HUES64 (cell line): Measurements from ENCODE around the gene RPGRIP1L.

Experiments
- H3K27ac ChIP-seq: 2 replicates; pipeline ENCODE4 v1.7.0; 2013; ENCODE audit warnings: low read depth, low read length, inconsistent platforms
- H3K27me3 ChIP-seq: 2 replicates; pipeline ENCODE4 v1.6.1; 2013; ENCODE audit warnings: mild to moderate bottlenecking, low read length; ENCODE audit not compliant: insufficient read depth
- H3K36me3 ChIP-seq: 2 replicates; pipeline ENCODE4 v1.6.1; 2013; ENCODE audit warnings: mild to moderate bottlenecking, low read length; ENCODE audit not compliant: insufficient read depth
- H3K4me1 ChIP-seq: 2 replicates; pipeline ENCODE4 v1.6.1; 2013; ENCODE audit warnings: mild to moderate bottlenecking, low read length, moderate library complexity; ENCODE audit not compliant: insufficient read depth
- H3K4me3 ChIP-seq: 2 replicates; pipeline ENCODE4 v1.5.1; 2013; ENCODE audit warnings: mild to moderate bottlenecking, low read length, moderate library complexity
- H3K9ac ChIP-seq: 2 replicates; pipeline ENCODE4 v1.6.1; 2013; ENCODE audit warnings: mild to moderate bottlenecking, low read depth, low read length
- H3K9me3 ChIP-seq: 2 replicates; pipeline ENCODE4 v1.6.1; 2013; ENCODE audit warnings: low read depth, low read length; ENCODE audit not compliant: insufficient read depth
- WGBS: fragments of 150-250, 120-280 bp; methylation state at CpG from one replicate; pipeline ENCODE4 v1.1.7; 2013; ENCODE audit warnings: missing lambda C conversion rate; 5-methylcytosine and 5-hydroxymethylcytosine counted together

RPGRIP1L gene

DNA sequence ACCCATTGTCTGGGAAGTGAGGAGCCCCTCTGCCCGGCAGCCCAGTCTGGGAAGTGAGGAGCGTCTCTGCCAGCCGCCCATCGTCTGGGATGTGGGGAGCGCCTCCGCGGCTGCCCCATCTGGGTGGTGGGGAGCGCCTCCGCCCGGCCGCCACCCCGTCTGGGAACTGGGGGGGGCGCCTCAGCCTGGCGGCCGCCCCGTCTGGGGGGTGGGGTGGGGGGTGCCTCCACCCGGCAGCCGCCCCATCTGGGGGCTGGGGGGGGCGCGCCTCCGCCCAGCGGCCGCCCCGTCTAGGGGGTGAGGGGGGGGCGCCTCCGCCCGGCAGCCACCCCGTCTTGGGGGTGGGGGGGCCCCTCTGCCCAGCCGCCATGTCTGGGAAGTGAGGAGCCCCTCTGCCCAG is 78.4 kb downstream of the RPGRIP1L start:
- H3K9ac ChIP-seq = no peak overlapping the region
- no peak overlapping the region for H3K4me3 ChIP-seq
- no peak overlapping the region for H3K27ac ChIP-seq
- no peaks in the 10 kb centered on the region for H3K4me1 ChIP-seq
- H3K9me3 ChIP-seq = no peaks in the 10 kb centered on the region
- H3K27me3 ChIP-seq = no peaks in the 10 kb centered on the region
- 0 out of 2 replicates have a peak, but pooled peaks cover 3% of the 10 kb centered on the region for H3K36me3 ChIP-seq
- 93% methylated on average over 17 of the region's 29 CpGs for WGBS

- 99% methylated on average over 6 of the region's 6 CpGs for WGBS
- Histone ChIP-seq H3K4me1 (no peaks in the 10 kb centered on the region), H3K27me3 (no peaks in the 10 kb centered on the region), H3K9me3 (no peaks in the 10 kb centered on the region), H3K27ac (no peak overlapping the region), H3K36me3 (no peaks in the 10 kb centered on the region), H3K4me3 (no peak overlapping the region), H3K9ac (no peak overlapping the region)
Measured at GRCh38 chr16:53622315-53622714, 81.3 kb downstream of the RPGRIP1L start.

- Histone ChIP-seq H3K27me3 (no peaks in the 10 kb centered on the region), H3K9me3 (no peaks in the 10 kb centered on the region), H3K4me1 (no peaks in the 10 kb centered on the region), H3K27ac (no peak overlapping the region), H3K4me3 (no peak overlapping the region), H3K9ac (no peak overlapping the region), H3K36me3 (no peaks in the 10 kb centered on the region)
- 97% methylated on average over 3 of the region's 5 CpGs for WGBS
Measured at GRCh38 chr16:53620476-53620875, 83.2 kb downstream of the RPGRIP1L start.

DNA sequence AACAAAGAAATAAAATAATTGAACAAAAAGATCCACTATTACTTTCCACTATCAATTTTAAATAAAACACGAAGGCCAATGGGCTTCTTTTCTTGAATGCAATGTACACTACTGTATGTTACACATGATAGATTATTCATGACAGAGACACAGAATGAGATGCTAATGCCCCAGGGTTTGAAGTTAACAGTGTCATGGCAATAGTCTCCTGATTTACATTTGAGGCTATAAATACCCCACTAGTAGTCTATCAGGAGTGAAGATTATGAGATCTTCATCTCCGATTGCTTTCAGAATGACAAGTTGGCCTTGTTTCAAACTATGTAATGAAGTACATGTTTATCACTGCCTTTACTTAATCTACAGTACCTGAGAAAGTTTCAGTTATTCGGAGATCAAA is 84.4 kb downstream of the RPGRIP1L start:
- 100% methylated on average over 2 of the region's 3 CpGs for WGBS
- Histone ChIP-seq H3K36me3 (no peaks in the 10 kb centered on the region), H3K9me3 (no peaks in the 10 kb centered on the region), H3K9ac (no peak overlapping the region), H3K27me3 (no peaks in the 10 kb centered on the region), H3K4me3 (no peak overlapping the region), H3K4me1 (no peaks in the 10 kb centered on the region), H3K27ac (no peak overlapping the region)

DNA sequence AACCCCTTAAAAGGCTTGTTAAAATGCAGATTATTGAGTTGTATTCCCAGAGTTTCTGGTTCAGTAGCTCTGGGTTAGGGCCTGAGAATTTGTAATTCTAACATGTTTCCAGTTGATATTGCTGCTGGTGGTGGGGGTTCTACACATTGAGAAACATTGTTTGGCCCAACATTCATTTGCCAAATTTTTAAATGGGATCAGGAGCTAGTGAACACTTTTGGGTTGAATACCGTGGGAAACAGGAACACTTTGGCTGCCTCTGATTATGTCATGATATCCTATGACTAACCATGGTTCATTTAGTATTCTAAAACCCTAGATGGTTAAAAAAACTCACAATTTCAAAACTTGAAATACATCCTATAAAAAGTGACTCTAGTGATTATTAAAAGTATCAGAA is 89.3 kb downstream of the RPGRIP1L start:
- no peaks in the 10 kb centered on the region for H3K36me3 ChIP-seq
- no peaks in the 10 kb centered on the region for H3K9me3 ChIP-seq
- H3K4me3 ChIP-seq = no peak overlapping the region
- H3K27ac ChIP-seq = no peak overlapping the region
- no peaks in the 10 kb centered on the region for H3K27me3 ChIP-seq
- no peak overlapping the region for H3K9ac ChIP-seq
- WGBS = 88% methylated on average over 1 of the region's 1 CpG
- H3K4me1 ChIP-seq = no peaks in the 10 kb centered on the region

DNA sequence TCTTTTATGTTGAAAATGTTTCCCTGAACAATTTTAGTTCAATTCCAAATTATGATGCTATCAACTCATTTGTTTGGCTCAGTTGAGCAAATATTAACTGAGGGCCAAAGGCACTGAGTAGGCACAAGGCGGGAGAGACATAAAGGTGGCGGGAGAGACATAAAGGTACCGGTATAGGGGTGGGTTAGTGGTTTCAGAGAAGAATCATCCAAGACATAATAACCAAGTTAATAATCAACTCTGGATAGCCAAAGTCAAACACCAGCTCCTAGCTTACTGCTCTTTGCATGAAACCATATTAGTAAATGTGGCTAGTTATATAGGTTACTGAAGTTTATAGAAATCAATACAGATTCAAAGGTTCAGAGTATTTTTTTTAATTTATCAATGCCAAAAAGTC is 91.7 kb downstream of the RPGRIP1L start:
- Histone ChIP-seq H3K9ac (no peak overlapping the region), H3K27me3 (no peaks in the 10 kb centered on the region), H3K36me3 (no peaks in the 10 kb centered on the region), H3K4me3 (no peak overlapping the region), H3K27ac (no peak overlapping the region), H3K9me3 (no peaks in the 10 kb centered on the region), H3K4me1 (no peaks in the 10 kb centered on the region)
- WGBS = 100% methylated on average over 2 of the region's 3 CpGs

DNA sequence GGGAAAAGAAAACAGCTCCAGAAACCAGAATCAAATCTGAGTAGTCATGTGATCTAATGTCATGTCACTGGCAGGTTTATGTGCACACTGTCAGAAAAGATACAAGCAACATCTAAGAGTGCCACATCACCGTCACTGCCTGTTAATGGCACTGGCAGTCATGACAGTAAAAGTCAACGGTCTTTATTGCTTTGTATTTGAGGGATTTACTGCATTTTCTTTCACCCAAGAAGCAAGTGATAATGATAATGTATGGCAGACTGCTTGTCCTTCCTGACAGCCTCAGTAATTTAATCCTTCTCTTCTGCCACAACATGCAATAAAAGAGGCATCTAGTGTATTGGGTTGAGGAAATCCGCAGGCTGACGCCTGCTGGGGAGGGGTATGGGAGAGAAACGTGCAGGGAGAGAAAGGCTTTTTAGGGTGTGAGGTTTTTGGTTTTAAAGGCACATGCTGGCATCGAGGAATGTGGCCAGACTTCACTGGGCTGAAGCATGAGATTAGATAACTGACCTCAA is 92.4 kb downstream of the RPGRIP1L start:
- Histone ChIP-seq H3K4me3 (no peak overlapping the region), H3K27me3 (no peaks in the 10 kb centered on the region), H3K27ac (no peak overlapping the region), H3K9me3 (no peaks in the 10 kb centered on the region), H3K36me3 (no peaks in the 10 kb centered on the region), H3K4me1 (no peaks in the 10 kb centered on the region), H3K9ac (no peak overlapping the region)
- WGBS = 78% methylated on average over 6 of the region's 6 CpGs

DNA sequence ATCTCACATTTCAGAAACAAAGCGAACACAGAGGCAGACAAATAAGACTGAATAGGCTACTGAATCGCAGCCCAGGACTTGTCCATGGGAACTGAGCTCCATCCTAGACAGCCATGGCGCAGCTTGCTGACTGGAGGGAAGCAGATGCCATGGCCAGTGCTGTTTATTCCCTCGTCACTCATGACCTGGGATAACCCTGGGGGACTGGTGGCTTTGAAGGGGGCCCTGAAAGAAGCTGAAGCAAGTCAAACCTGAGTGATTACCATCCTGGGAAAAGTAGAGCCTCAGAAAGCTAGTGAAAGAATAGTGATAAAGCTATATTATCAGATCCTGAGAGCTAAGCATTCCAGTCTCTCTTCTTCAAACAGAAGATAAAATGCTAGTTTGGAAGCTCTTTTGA is 94.1 kb downstream of the RPGRIP1L start:
- 96% methylated on average over 4 of the region's 4 CpGs for WGBS
- Histone ChIP-seq H3K9ac (no peak overlapping the region), H3K4me1 (no peaks in the 10 kb centered on the region), H3K4me3 (no peak overlapping the region), H3K36me3 (peaks cover 1% of the 10 kb centered on the region; the same call in 1 of the 2 replicates), H3K27me3 (no peaks in the 10 kb centered on the region), H3K9me3 (no peaks in the 10 kb centered on the region), H3K27ac (no peak overlapping the region)

DNA sequence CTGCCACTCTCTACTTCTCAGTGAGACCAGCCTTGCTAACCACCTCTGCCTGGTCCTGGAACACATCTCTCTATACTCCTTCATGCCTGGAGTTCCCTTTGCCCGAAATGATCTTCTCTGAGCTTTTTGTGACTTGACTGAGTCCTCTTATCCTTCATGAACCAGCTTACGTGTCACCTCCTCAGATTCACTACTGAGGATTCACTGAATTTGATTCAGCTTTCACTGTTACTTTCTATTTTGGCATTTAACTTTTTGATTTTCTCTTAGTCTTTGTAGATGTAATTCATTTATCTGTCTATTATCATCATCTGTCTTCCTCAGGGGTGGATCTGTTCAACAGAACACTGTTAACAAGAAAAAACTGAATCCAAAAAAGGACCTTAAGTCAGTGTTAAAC is 95.6 kb downstream of the RPGRIP1L start:
- Histone ChIP-seq H3K9me3 (no peaks in the 10 kb centered on the region), H3K27me3 (no peaks in the 10 kb centered on the region), H3K4me3 (no peak overlapping the region), H3K4me1 (no peaks in the 10 kb centered on the region), H3K9ac (no peak overlapping the region), H3K36me3 (peaks cover 6% of the 10 kb centered on the region; the same call in 1 of the 2 replicates), H3K27ac (no peak overlapping the region)
- 90% methylated on average over 2 of the region's 2 CpGs for WGBS

- no peak overlapping the region for H3K4me3 ChIP-seq
- no peak overlapping the region for H3K27ac ChIP-seq
- H3K9me3 ChIP-seq = no peaks in the 10 kb centered on the region
- H3K9ac ChIP-seq = no peak overlapping the region
- no peaks in the 10 kb centered on the region for H3K27me3 ChIP-seq
- peaks cover 6% of the 10 kb centered on the region; the same call in 1 of the 2 replicates for H3K36me3 ChIP-seq
- WGBS = 81% methylated on average over 2 of the region's 2 CpGs
- H3K4me1 ChIP-seq = no peaks in the 10 kb centered on the region
Measured at GRCh38 chr16:53605831-53606400, 97.7 kb downstream of the RPGRIP1L start.

GRCh38 chr16:53605356-53605755 is 98.3 kb downstream of the RPGRIP1L start:
- H3K9ac ChIP-seq = no peak overlapping the region
- no peaks in the 10 kb centered on the region for H3K27me3 ChIP-seq
- H3K36me3 ChIP-seq = peaks cover 6% of the 10 kb centered on the region; the same call in 1 of the 2 replicates
- H3K4me3 ChIP-seq = no peak overlapping the region
- 98% methylated on average over 9 of the region's 10 CpGs for whole genome bisulfite sequencing
- H3K9me3 ChIP-seq = no peaks in the 10 kb centered on the region
- H3K4me1 ChIP-seq = no peaks in the 10 kb centered on the region
- no peak overlapping the region for H3K27ac ChIP-seq

GRCh38 chr16:53601961-53602360 is 101.7 kb downstream of the RPGRIP1L start:
- Histone ChIP-seq H3K27ac (no peak overlapping the region), H3K4me1 (no peaks in the 10 kb centered on the region), H3K4me3 (no peak overlapping the region), H3K9me3 (no peaks in the 10 kb centered on the region), H3K9ac (no peak overlapping the region), H3K36me3 (peaks cover 6% of the 10 kb centered on the region; the same call in 1 of the 2 replicates), H3K27me3 (no peaks in the 10 kb centered on the region)
- WGBS = 96% methylated on average over 4 of the region's 4 CpGs
